PFSK-1 (cell line): ENCODE results near the gene JPH3.

Experiments
- POLR2AphosphoS5 ChIP-seq: IDR thresholded peaks from 2 replicates; pipeline ENCODE4 v1.6.1; 2012; ENCODE audit warnings: low read depth, mild to moderate bottlenecking, control low read depth, low read length, moderate library complexity
- TAF1 ChIP-seq: IDR thresholded peaks from 2 replicates; pipeline ENCODE4 v1.6.1; 2012; ENCODE audit warnings: low read length, control low read depth, borderline replicate concordance; ENCODE audit not compliant: insufficient read depth
- TF ChIP-seq, protein P1 (sequence below), 2 experiments: IDR thresholded peaks; 2 replicates each; pipeline versions ENCODE4 v1.6.1 to v1.8.0; 2011 to 2012; ENCODE audit warnings: low read depth in 2 of 2, low read length in 2 of 2, control low read depth in 1 of 2, inconsistent platforms in 1 of 2, mild to moderate bottlenecking in 1 of 2, moderate library complexity in 1 of 2; ENCODE audit not compliant: insufficient read depth in 1 of 2

DNA sequence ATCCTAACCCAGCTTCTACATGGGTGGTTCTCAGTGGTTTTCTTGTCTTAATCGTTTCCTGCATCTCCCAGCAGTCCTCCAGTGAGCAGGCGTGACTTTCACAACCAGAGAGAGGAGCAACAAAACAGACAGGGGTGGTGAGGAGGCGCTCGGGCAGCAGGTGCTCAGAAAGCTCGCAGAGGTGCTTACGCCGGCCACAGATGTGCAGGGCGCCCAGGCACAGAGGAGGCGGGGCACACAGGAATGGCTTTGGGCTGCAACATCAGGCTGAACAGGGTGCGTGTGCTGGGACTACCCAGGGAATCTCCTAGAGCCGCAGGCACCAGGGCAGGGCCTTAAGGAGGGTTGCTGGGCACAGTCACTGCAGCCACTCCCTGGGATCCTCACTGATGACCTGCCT is 130.9 kb downstream of the JPH3 start:
- no peak for TF ChIP-seq POLR2AphosphoS5
- TF ChIP-seq, protein P1, sequence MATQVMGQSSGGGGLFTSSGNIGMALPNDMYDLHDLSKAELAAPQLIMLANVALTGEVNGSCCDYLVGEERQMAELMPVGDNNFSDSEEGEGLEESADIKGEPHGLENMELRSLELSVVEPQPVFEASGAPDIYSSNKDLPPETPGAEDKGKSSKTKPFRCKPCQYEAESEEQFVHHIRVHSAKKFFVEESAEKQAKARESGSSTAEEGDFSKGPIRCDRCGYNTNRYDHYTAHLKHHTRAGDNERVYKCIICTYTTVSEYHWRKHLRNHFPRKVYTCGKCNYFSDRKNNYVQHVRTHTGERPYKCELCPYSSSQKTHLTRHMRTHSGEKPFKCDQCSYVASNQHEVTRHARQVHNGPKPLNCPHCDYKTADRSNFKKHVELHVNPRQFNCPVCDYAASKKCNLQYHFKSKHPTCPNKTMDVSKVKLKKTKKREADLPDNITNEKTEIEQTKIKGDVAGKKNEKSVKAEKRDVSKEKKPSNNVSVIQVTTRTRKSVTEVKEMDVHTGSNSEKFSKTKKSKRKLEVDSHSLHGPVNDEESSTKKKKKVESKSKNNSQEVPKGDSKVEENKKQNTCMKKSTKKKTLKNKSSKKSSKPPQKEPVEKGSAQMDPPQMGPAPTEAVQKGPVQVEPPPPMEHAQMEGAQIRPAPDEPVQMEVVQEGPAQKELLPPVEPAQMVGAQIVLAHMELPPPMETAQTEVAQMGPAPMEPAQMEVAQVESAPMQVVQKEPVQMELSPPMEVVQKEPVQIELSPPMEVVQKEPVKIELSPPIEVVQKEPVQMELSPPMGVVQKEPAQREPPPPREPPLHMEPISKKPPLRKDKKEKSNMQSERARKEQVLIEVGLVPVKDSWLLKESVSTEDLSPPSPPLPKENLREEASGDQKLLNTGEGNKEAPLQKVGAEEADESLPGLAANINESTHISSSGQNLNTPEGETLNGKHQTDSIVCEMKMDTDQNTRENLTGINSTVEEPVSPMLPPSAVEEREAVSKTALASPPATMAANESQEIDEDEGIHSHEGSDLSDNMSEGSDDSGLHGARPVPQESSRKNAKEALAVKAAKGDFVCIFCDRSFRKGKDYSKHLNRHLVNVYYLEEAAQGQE (IDR thresholded peaks at IDR 0.05; ENCODE audit: insufficient read depth in 1 of 2, low read depth in 2 of 2, low read length in 2 of 2) = no peak
- TF ChIP-seq TAF1 = no peak
